Iris pigment epithelial cell (primary cell): ENCODE results near the gene ANXA5.

ENCODE experiments used
- DNase-seq: peaks from one replicate; pipeline ENCODE4 v3.0.0-alpha.2; 2011; ENCODE audit warnings: low read depth

The ANXA5 gene

DNA sequence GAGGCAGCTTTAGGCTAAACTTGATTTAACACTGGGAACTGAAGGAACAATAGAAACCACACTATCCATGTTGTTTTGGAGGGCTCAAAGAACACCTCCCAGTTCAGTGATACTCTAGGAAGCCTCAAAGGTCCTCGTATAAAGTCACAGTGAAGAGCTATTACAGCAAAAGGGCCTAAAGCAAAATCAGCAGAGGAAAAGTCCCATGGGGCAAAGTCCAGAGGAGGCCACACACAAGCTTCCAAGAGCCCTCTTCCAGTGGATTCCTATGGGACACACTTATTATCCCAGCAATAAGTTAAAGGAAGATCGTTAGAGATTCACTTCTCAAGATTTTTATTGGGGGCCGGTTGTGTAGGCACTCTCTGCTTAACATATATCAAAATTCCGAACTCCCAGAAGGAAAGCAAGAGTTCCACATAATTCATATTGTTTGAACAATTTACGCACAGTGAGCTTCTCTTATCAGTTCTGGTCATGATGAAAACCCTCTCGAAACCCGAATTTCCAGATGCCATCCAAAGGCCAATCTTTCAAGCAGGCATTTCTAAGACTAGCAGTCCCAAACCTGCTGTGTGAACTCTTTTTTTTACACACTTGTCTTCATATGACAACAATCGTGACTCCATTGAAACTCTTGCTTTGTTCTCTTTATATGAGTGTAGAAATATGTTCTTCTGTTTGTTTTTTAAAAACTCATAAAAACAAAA, 53.7 kb downstream of the ANXA5 start:
- DNase-seq = no peak

DNA sequence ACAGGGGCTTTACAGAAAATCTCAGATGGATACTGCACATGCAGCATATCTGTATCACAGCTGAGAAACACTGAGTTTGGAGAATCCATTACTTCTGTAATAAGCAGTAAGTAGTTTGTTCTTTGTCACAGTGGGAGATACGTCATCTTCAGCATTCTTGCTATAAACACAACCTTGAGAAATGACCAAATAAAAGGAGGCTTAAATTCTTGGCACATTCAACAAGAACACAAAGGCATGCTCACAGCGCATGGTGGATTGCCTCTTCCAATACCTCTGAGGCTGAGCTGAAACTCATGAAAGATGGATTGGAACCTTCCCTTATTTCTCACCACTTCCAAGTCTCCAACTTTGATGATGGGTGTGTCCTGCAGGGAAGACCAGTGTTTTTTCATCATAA, 54.5 kb downstream of the ANXA5 start:
- DNase-seq = no peak

DNA sequence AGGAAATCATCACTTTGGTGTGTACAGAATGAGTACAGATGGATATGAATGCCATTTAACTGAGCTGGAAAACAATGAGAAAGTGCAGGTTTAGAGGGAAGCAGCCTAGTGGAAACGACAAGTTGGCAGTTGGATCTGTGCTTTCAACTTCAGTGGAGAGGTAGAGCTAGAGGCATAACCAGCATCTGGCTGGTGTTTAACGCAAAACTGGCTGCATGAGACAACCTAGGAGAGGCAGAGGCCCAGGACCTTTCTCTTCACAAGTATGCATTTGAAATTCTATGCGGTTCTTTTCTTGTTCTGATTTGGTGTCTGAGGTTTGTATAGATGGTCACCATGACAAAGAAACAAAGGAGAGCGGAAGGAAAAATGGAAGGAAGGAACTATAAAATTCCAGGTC, 63.1 kb downstream of the ANXA5 start:
- no peak for DNase-seq

DNA sequence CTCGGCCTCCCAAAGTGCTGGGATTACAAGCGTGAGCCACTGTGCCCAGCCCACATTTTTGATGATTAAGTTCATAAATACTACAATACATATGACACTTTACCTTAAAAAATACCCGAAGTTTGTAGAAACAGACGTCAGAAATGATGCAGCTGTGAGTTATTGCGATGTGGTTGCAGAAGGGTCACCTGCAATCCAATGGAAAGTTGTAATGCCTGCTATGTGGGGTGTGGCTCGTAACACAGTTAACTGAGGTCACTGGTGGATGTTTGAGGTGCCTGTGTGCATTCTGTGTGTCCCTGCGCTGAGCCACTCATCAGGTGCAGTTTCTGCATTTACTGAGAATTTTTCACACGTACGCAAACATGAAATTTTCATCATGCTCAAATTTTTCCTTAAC, 64.1 kb downstream of the ANXA5 start:
- DNase-seq = no peak
